WTC11 (cell line): ENCODE results near the gene PPM1D.

Experiments
- ETV6 ChIP-seq: sonication (generic); formaldehyde crosslinking; IDR thresholded peaks from 2 replicates; pipeline ENCODE4 v1.8.1; 2022; ENCODE audit warnings: mild to moderate bottlenecking, missing genetic modification reagents
- FOXK1 ChIP-seq: sonication (generic); formaldehyde crosslinking; IDR thresholded peaks from 2 replicates; pipeline ENCODE4 v1.8.0; 2022; ENCODE audit warnings: mild to moderate bottlenecking, moderate library complexity, missing genetic modification reagents
- GABPB1 ChIP-seq: sonication (generic); formaldehyde crosslinking; IDR thresholded peaks from 2 replicates; pipeline ENCODE4 v1.8.1; 2023; ENCODE audit warnings: mild to moderate bottlenecking, missing genetic modification reagents
- IRF2 ChIP-seq: sonication (generic); formaldehyde crosslinking; IDR thresholded peaks from 2 replicates; pipeline ENCODE4 v1.8.0; 2022; ENCODE audit warnings: low read depth, missing genetic modification reagents, borderline replicate concordance
- JUN ChIP-seq: sonication (generic); formaldehyde crosslinking; IDR thresholded peaks from 2 replicates; pipeline ENCODE4 v1.8.0; 2023; ENCODE audit warnings: mild to moderate bottlenecking, missing genetic modification reagents
- RELA ChIP-seq: sonication (generic); formaldehyde crosslinking; IDR thresholded peaks from 2 replicates; pipeline ENCODE4 v1.8.1; 2022; ENCODE audit warnings: missing genetic modification reagents, mild to moderate bottlenecking, borderline replicate concordance
- TF ChIP-seq, protein P1 (sequence below): fragments of 200-600 bp; IDR thresholded peaks from 2 replicates; pipeline ENCODE4 v1.8.0; 2022; ENCODE audit warnings: antibody characterized with exemption
- TF ChIP-seq, protein P2 (sequence below): fragments of 250-450 bp; sonication (Bioruptor Pico); conservative IDR thresholded peaks from 2 replicates; pipeline ENCODE4 v1.9.0; 2021; ENCODE audit warnings: mild to moderate bottlenecking

DNA sequence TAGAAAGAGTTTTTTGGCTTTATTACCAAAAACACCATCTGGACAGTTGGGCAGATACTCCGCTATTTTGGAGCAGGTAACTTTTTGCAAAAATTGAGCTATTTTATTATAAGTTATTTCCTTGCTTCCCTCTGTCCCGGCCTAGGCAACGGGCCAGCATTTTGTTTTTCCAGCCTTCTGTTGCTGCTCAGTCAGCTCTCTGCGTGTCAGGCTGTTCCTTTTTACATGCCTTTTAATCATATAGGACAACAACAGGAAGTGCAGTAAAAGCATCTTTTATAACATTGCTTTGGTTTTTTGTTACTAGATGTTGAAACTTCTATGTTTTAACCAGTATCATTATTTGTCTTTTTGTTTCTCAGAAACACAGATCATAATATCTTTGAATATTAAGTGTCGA lies 30.4 kb downstream of the PPM1D start:
- TF ChIP-seq IRF2 (CRISPR knock-in tag) (no peak), GABPB1 (no peak), JUN (CRISPR knock-in tag) (no peak), ETV6 (CRISPR knock-in tag) (no peak), RELA (CRISPR knock-in tag) (no peak), FOXK1 (no peak)
- TF ChIP-seq, protein P1, sequence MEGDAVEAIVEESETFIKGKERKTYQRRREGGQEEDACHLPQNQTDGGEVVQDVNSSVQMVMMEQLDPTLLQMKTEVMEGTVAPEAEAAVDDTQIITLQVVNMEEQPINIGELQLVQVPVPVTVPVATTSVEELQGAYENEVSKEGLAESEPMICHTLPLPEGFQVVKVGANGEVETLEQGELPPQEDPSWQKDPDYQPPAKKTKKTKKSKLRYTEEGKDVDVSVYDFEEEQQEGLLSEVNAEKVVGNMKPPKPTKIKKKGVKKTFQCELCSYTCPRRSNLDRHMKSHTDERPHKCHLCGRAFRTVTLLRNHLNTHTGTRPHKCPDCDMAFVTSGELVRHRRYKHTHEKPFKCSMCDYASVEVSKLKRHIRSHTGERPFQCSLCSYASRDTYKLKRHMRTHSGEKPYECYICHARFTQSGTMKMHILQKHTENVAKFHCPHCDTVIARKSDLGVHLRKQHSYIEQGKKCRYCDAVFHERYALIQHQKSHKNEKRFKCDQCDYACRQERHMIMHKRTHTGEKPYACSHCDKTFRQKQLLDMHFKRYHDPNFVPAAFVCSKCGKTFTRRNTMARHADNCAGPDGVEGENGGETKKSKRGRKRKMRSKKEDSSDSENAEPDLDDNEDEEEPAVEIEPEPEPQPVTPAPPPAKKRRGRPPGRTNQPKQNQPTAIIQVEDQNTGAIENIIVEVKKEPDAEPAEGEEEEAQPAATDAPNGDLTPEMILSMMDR: no peak
- TF ChIP-seq, protein P2, sequence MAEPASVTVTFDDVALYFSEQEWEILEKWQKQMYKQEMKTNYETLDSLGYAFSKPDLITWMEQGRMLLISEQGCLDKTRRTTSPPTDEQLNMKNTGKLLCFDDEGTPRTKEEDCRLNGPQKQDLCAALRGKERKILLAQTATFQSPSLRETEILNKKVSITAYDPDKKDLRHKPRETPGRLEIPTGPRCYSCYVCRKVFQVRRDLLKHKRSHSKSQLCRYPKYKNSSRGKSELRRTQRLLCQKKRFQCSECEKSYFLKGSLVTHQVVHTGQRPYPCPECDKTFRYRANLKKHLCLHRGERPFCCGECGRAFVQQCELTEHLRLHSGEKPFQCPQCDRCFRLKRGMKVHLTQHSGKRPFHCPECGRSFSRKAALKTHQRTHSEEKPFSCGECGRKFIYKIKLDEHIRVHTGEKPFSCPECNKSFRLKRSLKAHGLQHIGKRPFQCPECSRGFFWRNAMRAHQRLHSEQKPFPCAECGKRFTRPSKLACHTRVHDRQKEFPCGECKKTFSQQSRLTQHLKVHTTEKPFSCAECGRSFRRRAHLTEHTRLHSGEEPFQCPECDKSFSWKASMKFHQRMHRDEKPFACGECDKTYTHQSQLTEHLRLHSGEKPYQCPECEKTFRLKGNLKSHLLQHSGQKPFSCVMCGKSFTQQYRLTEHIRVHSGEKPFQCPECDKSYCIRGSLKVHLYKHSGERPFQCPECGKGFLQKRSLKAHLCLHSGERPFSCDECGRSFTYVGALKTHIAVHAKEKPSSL (CRISPR knock-in tag): no peak
